Thyroid gland (tissue), 4 donors: ENCODE data around the gene HOXA5. TPM values are rescaled to one million over a fixed set of nuclear protein-coding genes. Genes with fewer than 3 reads are reported as not detected.

Experiments
- DNase-seq, 2 donors: peaks; one replicate each; pipeline ENCODE4 v3.0.0-alpha.2; 2019
- H3K27ac ChIP-seq, 3 donors: fragments of 200-600 bp; sonication (generic); 1 replicate in 2 of 3; 2 replicates in 1 of 3; pipeline ENCODE4 v1.5.1; 2016 to 2019; ENCODE audit warnings: mild to moderate bottlenecking in 1 of 3, moderate library complexity in 1 of 3
- H3K27me3 ChIP-seq: fragments of 200-600 bp; sonication (generic); one replicate; pipeline ENCODE4 v1.5.1; 2019
- H3K36me3 ChIP-seq, 2 donors: fragments of 200-600 bp; sonication (generic); one replicate each; pipeline ENCODE4 v1.5.1; 2016 to 2019
- H3K4me1 ChIP-seq, 2 donors: fragments of 200-600 bp; sonication (generic); one replicate each; pipeline ENCODE4 v1.5.1; 2017 to 2019
- H3K4me3 ChIP-seq, 3 donors: fragments of 200-600 bp; sonication (generic); replicated peaks in 1 of 3; 1 replicate in 2 of 3; 2 replicates in 1 of 3; pipeline ENCODE4 v1.5.1; 2016; ENCODE audit warnings: mild to moderate bottlenecking in 1 of 3
- H3K9me3 ChIP-seq: fragments of 200-600 bp; sonication (generic); one replicate; pipeline ENCODE4 v1.5.1; 2017
- CTCF ChIP-seq, 6 experiments: fragments of 200-600 bp in 3 of 6; fragments of 450-650 bp in 3 of 6; sonication (generic) in 3 of 6; IDR thresholded peaks; one replicate each; pipeline ENCODE4 v1.5.1; 2016 to 2019; ENCODE audit warnings: antibody characterized with exemption in 6 of 6, mild to moderate bottlenecking in 2 of 6, inconsistent platforms in 1 of 6, moderate library complexity in 1 of 6
- POLR2A ChIP-seq, 2 donors: fragments of 450-650 bp; IDR thresholded peaks; one replicate each; pipeline ENCODE4 v1.6.1; 2017; ENCODE audit warnings: antibody characterized with exemption in 2 of 2, mild to moderate bottlenecking in 2 of 2, moderate library complexity in 1 of 2
- WGBS, 2 donors: methylation state at CpG; one replicate each; pipeline ENCODE4 v1.1.5; 2017; 5-methylcytosine and 5-hydroxymethylcytosine counted together
- intact Hi-C: fragments of 100-400 bp; cut with DNase I; formaldehyde crosslinking; loops from one replicate; pipeline ENCODE4 v1.15.1; 2023
- total RNA-seq, 4 donors: library from RNA; depleted of rRNA; stranded (reverse); fragments of >200 nt; gene quantifications; one replicate each; pipeline ENCODE4 v1.2.3, GENCODE V29; 2016

The HOXA5 gene
- total RNA-seq, 4 donors from 2014 or later, result 2.0 to 4.4 (median 3.3) TPM

- Histone ChIP-seq H3K4me1 (peaks cover 19 to 25% of the 10 kb centered on the region in 2 donors), H3K27me3 (peaks cover 86% of the 10 kb centered on the region), H3K9me3 (no peaks in the 10 kb centered on the region), H3K4me3 (no peak overlapping the region), H3K27ac (no peak overlapping the region), H3K36me3 (no peaks in the 10 kb centered on the region)
- no peak for DNase-seq
- TF ChIP-seq CTCF (IDR thresholded peaks at IDR 0.05) (no peak), POLR2A (IDR thresholded peaks at IDR 0.05) (no peak)
- 45 to 60% methylated on average over 5 to 11 of the region's 11 CpGs for WGBS, 2 donors
- intact Hi-C loops, result no loop called here
Measured at GRCh38 chr7:27145914-27146412, 2.5 kb upstream of the HOXA5 start.

GRCh38 chr7:27145165-27145913 is 1.9 kb upstream of the HOXA5 start:
- peaks cover 86% of the 10 kb centered on the region for H3K27me3 ChIP-seq
- DNase-seq, result no peak
- intact Hi-C loops, result no loop called here
- no peak overlapping the region for H3K27ac ChIP-seq
- H3K4me1 ChIP-seq, result peaks cover 13 to 19% of the 10 kb centered on the region in 2 donors
- H3K9me3 ChIP-seq, result no peaks in the 10 kb centered on the region
- WGBS, 2 donors, result 28 to 58% methylated on average over 41 to 42 of the region's 47 CpGs
- H3K36me3 ChIP-seq, result no peaks in the 10 kb centered on the region
- TF ChIP-seq POLR2A (IDR thresholded peaks at IDR 0.05) (no peak), CTCF (IDR thresholded peaks at IDR 0.05) (no peak)
- no peak overlapping the region for H3K4me3 ChIP-seq

GRCh38 chr7:27144781-27145164 is 1.3 kb upstream of the HOXA5 start:
- intact Hi-C loops, result no loop called here
- Histone ChIP-seq H3K27me3 (peaks cover 87% of the 10 kb centered on the region), H3K36me3 (no peaks in the 10 kb centered on the region), H3K4me3 (no peak overlapping the region), H3K9me3 (no peaks in the 10 kb centered on the region), H3K4me1 (peaks cover 11 to 19% of the 10 kb centered on the region in 2 donors), H3K27ac (no peak overlapping the region)
- WGBS, 2 donors, result 16 to 32% methylated on average over 9 to 29 of the region's 31 CpGs
- DNase-seq, result no peak
- TF ChIP-seq CTCF (IDR thresholded peaks at IDR 0.05) (no peak), POLR2A (IDR thresholded peaks at IDR 0.05) (no peak)

- Histone ChIP-seq H3K36me3 (no peaks in the 10 kb centered on the region), H3K9me3 (no peaks in the 10 kb centered on the region), H3K27ac (no peak overlapping the region), H3K4me3 (no peak overlapping the region), H3K27me3 (peaks cover 87% of the 10 kb centered on the region), H3K4me1 (peaks cover 14 to 23% of the 10 kb centered on the region in 2 donors)
- intact Hi-C loops, result no loop called here
- TF ChIP-seq POLR2A (IDR thresholded peaks at IDR 0.05), result no peak
- TF ChIP-seq CTCF (IDR thresholded peaks at IDR 0.05), result no peak
- no peak for DNase-seq
- 31 to 38% methylated on average over 37 to 39 of the region's 40 CpGs for WGBS, 2 donors
Measured at GRCh38 chr7:27143950-27144780, 684 bp upstream of the HOXA5 start.
